Stimulated activated CD4-positive, alpha-beta T cell treated with anti-CD3 and anti-CD28 coated beads, TNF-alpha, amount 100 ng/mL, for 48 hours (primary cell): ENCODE results near the gene ZFYVE1.
"Not testable (repeated sequence)": the region's sequence is repeated elsewhere in the genome, so short reads cannot be mapped to it uniquely, and the experiment has no call there.

Experiments
- DNase-seq, 3 donors: peaks; one replicate each; pipeline ENCODE4 v3.0.0-alpha.2; 2020; ENCODE audit warnings: low read depth in 3 of 3

Gene ZFYVE1

GRCh38 chr14:73004641-73005040, 22.3 kb downstream of the ZFYVE1 start:
- DNase-seq: not testable (repeated sequence)

- no peak for DNase-seq
These were observed 23.2 kb downstream of the ZFYVE1 start for GRCh38 chr14:73003681-73004080.

GRCh38 chr14:73000073-73000472, 26.8 kb downstream of the ZFYVE1 start:
- no peak for DNase-seq

GRCh38 chr14:72999316-72999715, 27.6 kb downstream of the ZFYVE1 start:
- DNase-seq: no peak

GRCh38 chr14:72998252-72998903, 28.5 kb downstream of the ZFYVE1 start:
- DNase-seq: no peak

- DNase-seq: no peak
These were observed 30.0 kb downstream of the ZFYVE1 start for GRCh38 chr14:72996916-72997315.

GRCh38 chr14:72990171-72990570, 36.7 kb downstream of the ZFYVE1 start:
- no peak for DNase-seq

GRCh38 chr14:72986857-72987256, 40.0 kb downstream of the ZFYVE1 start:
- DNase-seq: no peak

- no peak for DNase-seq
These were observed 40.7 kb downstream of the ZFYVE1 start for GRCh38 chr14:72986214-72986613.

GRCh38 chr14:72982146-72982708, 44.7 kb downstream of the ZFYVE1 start:
- no peak for DNase-seq

- DNase-seq: no peak
These were observed 46.0 kb downstream of the ZFYVE1 start for GRCh38 chr14:72980863-72981262.

- no peak for DNase-seq
These were observed 48.0 kb downstream of the ZFYVE1 start for GRCh38 chr14:72978856-72979255.

- DNase-seq: no peak
These were observed 51.1 kb downstream of the ZFYVE1 start for GRCh38 chr14:72975770-72976169.

- DNase-seq: no peak
These were observed 52.2 kb downstream of the ZFYVE1 start for GRCh38 chr14:72974661-72975060.

GRCh38 chr14:72970824-72971434, 56.0 kb downstream of the ZFYVE1 start:
- DNase-seq: no peak

- no peak for DNase-seq
These were observed 56.8 kb downstream of the ZFYVE1 start for GRCh38 chr14:72970058-72970630.

- no peak for DNase-seq
These were observed 58.6 kb downstream of the ZFYVE1 start for GRCh38 chr14:72968316-72968715.

- no peak for DNase-seq
These were observed 60.9 kb downstream of the ZFYVE1 start for GRCh38 chr14:72966038-72966437.

GRCh38 chr14:72965249-72965648, 61.7 kb downstream of the ZFYVE1 start:
- DNase-seq: no peak

- DNase-seq: no peak
These were observed 64.0 kb downstream of the ZFYVE1 start for GRCh38 chr14:72962829-72963312.

GRCh38 chr14:72962336-72962754, 64.6 kb downstream of the ZFYVE1 start:
- not testable (repeated sequence) for DNase-seq

GRCh38 chr14:72961579-72962335, 65.1 kb downstream of the ZFYVE1 start:
- no peak for DNase-seq
